ENCODE data around the gene TNFRSF8.

The TNFRSF8 gene

GRCh38 chr1:12176298-12177118 is 113.4 kb downstream of the TNFRSF8 start:
- DNase-seq (ENCODE audit: low read depth): no peak

GRCh38 chr1:12177156-12177998 is 114.3 kb downstream of the TNFRSF8 start:
- no peak for DNase-seq (ENCODE audit: low read depth)

GRCh38 chr1:12177999-12178441 is 114.9 kb downstream of the TNFRSF8 start:
- peak; percentile 24 for DNase-seq (ENCODE audit: low read depth)

GRCh38 chr1:12178511-12178910 is 115.4 kb downstream of the TNFRSF8 start:
- no peak for DNase-seq (ENCODE audit: low read depth)

GRCh38 chr1:12179111-12179519 is 116.0 kb downstream of the TNFRSF8 start:
- no peak for DNase-seq (ENCODE audit: low read depth)

GRCh38 chr1:12179676-12180075 is 116.6 kb downstream of the TNFRSF8 start:
- DNase-seq (ENCODE audit: low read depth): no peak

GRCh38 chr1:12180315-12180714 is 117.2 kb downstream of the TNFRSF8 start:
- DNase-seq (ENCODE audit: low read depth): no peak

- DNase-seq (ENCODE audit: low read depth): no peak
Observed at GRCh38 chr1:12180903-12181302, 117.8 kb downstream of the TNFRSF8 start.

GRCh38 chr1:12181568-12181967 is 118.5 kb downstream of the TNFRSF8 start:
- DNase-seq (ENCODE audit: low read depth): no peak

- DNase-seq (ENCODE audit: low read depth): no peak
Observed at GRCh38 chr1:12182410-12182984, 119.4 kb downstream of the TNFRSF8 start.

- no peak for DNase-seq (ENCODE audit: low read depth)
Observed at GRCh38 chr1:12183095-12183794, 120.1 kb downstream of the TNFRSF8 start.

GRCh38 chr1:12184008-12184681 is 121.0 kb downstream of the TNFRSF8 start:
- DNase-seq (ENCODE audit: low read depth): no peak

- no peak for DNase-seq (ENCODE audit: low read depth)
Observed at GRCh38 chr1:12185036-12185917, 122.2 kb downstream of the TNFRSF8 start.

- DNase-seq (ENCODE audit: low read depth): no peak
Observed at GRCh38 chr1:12185918-12186678, 123.0 kb downstream of the TNFRSF8 start.

GRCh38 chr1:12186679-12186985 is 123.5 kb downstream of the TNFRSF8 start:
- DNase-seq (ENCODE audit: low read depth): no peak

GRCh38 chr1:12188115-12188514 is 125.0 kb downstream of the TNFRSF8 start:
- DNase-seq (ENCODE audit: low read depth): no peak

GRCh38 chr1:12188657-12189327 is 125.7 kb downstream of the TNFRSF8 start:
- DNase-seq (ENCODE audit: low read depth): no peak

GRCh38 chr1:12189328-12189682 is 126.2 kb downstream of the TNFRSF8 start:
- DNase-seq (ENCODE audit: low read depth): no peak

GRCh38 chr1:12191242-12192032 is 128.3 kb downstream of the TNFRSF8 start:
- DNase-seq (ENCODE audit: low read depth): no peak

Measured in HS-5 (cell line).